Measurements from ENCODE around the gene TSR3. TPM values are rescaled to one million over a fixed set of nuclear protein-coding genes. Genes with fewer than 3 reads are reported as not detected.

Gene TSR3
- total and polyA plus RNA-seq, 2 of the 13 experiments (the other 11 are each of a cell fraction or from before 2014, with no cell fraction given) = 24.2 to 51.0 TPM

DNA sequence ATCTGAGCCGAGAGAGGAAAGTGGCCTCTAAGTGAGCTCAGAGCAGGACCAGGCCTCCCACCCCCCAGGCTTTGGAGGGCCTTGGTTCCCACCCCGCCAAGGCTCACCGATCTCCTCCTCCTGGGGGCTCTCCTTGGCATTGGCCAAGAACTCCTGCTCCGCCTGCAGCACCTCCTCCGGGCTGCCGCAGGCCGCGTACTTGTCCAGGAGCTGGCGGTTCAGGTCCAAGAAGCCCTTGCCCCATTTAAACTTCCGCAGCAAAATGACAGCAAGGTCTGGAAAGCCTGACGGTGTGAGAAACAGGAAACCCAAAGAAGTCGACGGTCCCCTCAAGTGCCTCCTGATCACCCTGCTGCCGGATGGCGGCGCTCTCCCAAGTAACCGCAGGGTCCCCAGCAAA, 1.7 kb downstream of the TSR3 start (continued):
- TF ChIP-seq SRSF4 (IDR thresholded peaks at IDR 0.05; ENCODE audit: low read depth, low read length, poor library complexity, severe bottlenecking) (no peak), CENPX (CRISPR knock-in tag; IDR thresholded peaks at IDR 0.05) (no peak), FOXK2 (IDR thresholded peaks at IDR 0.05) (no peak)

DNA sequence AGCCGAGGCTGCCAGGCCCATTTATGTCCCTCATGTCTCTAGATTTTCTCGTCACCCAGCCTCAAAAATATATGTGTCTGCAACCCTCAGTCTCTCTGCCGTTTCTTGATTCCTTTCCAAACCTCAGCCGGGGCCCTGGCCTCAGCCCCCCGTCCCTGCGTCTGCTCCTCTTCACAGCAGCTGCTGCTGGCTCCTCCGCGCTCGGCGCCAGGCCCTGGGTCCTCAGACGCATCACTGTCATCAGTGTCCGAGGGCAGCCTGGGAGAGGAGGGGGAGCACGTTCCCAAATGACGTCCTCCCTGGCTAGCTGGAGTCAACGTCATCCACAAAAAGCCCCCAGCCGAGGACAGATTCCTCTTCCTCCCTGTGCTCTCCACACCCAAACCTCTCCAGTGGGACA, 2.3 kb downstream of the TSR3 start:
- no peak overlapping the region for H2AFZ ChIP-seq (ENCODE audit: low read length)
- BruUV-seq (replicated peaks) = no TSS peak
- H3K4me3 ChIP-seq (replicated peaks in 1 of 3; ENCODE audit: insufficient read depth in 1 of 3, low read depth in 2 of 3, low read length in 3 of 3) = no peak overlapping the region
- ChIA-PET POLR2A (no interaction called here), CTCF (ENCODE audit: low intra/inter-chr PET ratio, low total read pairs) (no interaction called here)
- FAIRE-seq = no peak
- H3K27me3 ChIP-seq (ENCODE audit: control insufficient read depth in 1 of 2, insufficient read depth in 2 of 2, low read length in 2 of 2) = no peaks in the 10 kb centered on the region; a peak in 1 of 5 replicates
- H4K20me1 ChIP-seq (ENCODE audit: insufficient read depth, low read length) = no peaks in the 10 kb centered on the region
- no peak overlapping the region for H3K9ac ChIP-seq (ENCODE audit: insufficient read depth, low read depth, low read length)
- no peaks in the 10 kb centered on the region for H3K9me3 ChIP-seq (ENCODE audit: low read length)
- in situ Hi-C loops (cut with HindIII; ENCODE audit: extremely low pct_ligation_motif_present, low pct_unique_long_range_greater_than_20kb) (no loop called here), intact Hi-C loops (cut with micrococcal nuclease; ENCODE audit: unreplicated experiment) (no loop called here)
- 97% methylated on average over 16 of the region's 16 CpGs for WGBS (ENCODE audit: low lambda C conversion rate)
- no peak overlapping the region for H3K4me2 ChIP-seq (ENCODE audit: low read depth, low read length)
- no peak overlapping the region for H3K27ac ChIP-seq (ENCODE audit: extremely low read length, insufficient read depth, low read length)
- peaks cover 6 to 14% of the 10 kb centered on the region in 2 experiments; a peak in 4 of 5 replicates for H3K36me3 ChIP-seq (replicated peaks in 1 of 2; ENCODE audit: control insufficient read depth in 1 of 2, insufficient read depth in 2 of 2, low read length in 2 of 2)
- peaks cover 32% of the 10 kb centered on the region for H3K4me1 ChIP-seq (ENCODE audit: insufficient read depth, low read length)
- H3K79me2 ChIP-seq (ENCODE audit: insufficient read depth, low read length) = peaks cover 37% of the 10 kb centered on the region
- no peak for ATAC-seq
- no peak for DNase-seq (ENCODE audit: low spot score)
- TF ChIP-seq GFI1 (CRISPR knock-in tag; IDR thresholded peaks at IDR 0.05; ENCODE audit: borderline replicate concordance) (no peak), DR1 (CRISPR knock-in tag; IDR thresholded peaks at IDR 0.05) (no peak), SRY (CRISPR knock-in tag; IDR thresholded peaks at IDR 0.05) (no peak), ZNF780A (CRISPR knock-in tag; IDR thresholded peaks at IDR 0.05) (no peak), TBX2 (CRISPR knock-in tag; IDR thresholded peaks at IDR 0.05; ENCODE audit: borderline replicate concordance) (no peak), ZNF572 (CRISPR knock-in tag; IDR thresholded peaks at IDR 0.05) (no peak), TOPORS (CRISPR knock-in tag; IDR thresholded peaks at IDR 0.05) (no peak), ZNF280D (CRISPR knock-in tag; IDR thresholded peaks at IDR 0.05) (no peak), KLF16 (CRISPR knock-in tag; IDR thresholded peaks at IDR 0.05) (no peak), TGIF2 (CRISPR knock-in tag; IDR thresholded peaks at IDR 0.05) (no peak), ZNF878 (CRISPR knock-in tag; IDR thresholded peaks at IDR 0.05) (no peak), KLF15 (CRISPR knock-in tag; IDR thresholded peaks at IDR 0.05; ENCODE audit: borderline replicate concordance) (no peak), ZNF280B (CRISPR knock-in tag; IDR thresholded peaks at IDR 0.05; ENCODE audit: borderline replicate concordance) (no peak)
- TF ChIP-seq, protein P1, sequence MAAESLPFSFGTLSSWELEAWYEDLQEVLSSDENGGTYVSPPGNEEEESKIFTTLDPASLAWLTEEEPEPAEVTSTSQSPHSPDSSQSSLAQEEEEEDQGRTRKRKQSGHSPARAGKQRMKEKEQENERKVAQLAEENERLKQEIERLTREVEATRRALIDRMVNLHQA (CRISPR knock-in tag; IDR thresholded peaks at IDR 0.05) = no peak
